ENCODE measurements around the gene C16orf78. TPM values are rescaled to one million over a fixed set of nuclear protein-coding genes. Genes with fewer than 3 reads are reported as not detected.
A peak's percentile ranks its signal among the peaks of the same experiment; 100 is the strongest.

C16orf78 gene
- total and polyA plus RNA-seq, 4 donors = not detected

- Histone ChIP-seq H3K4me1 (ENCODE audit: control insufficient read depth in 1 of 2, insufficient read depth in 2 of 2, low read length in 2 of 2) (no peaks in the 10 kb centered on the region), H3K9me3 (ENCODE audit: control insufficient read depth, low read length) (peaks cover 2% of the 10 kb centered on the region), H3K27ac (ENCODE audit: low read depth in 1 of 2, low read length in 2 of 2) (no peak overlapping the region), H3K4me3 (ENCODE audit: low read length in 2 of 2) (no peak overlapping the region), H3K36me3 (ENCODE audit: control insufficient read depth in 1 of 2, insufficient read depth in 2 of 2, low read length in 1 of 2) (no peaks in the 10 kb centered on the region), H3K27me3 (ENCODE audit: control insufficient read depth in 1 of 2, insufficient read depth in 2 of 2, low read length in 1 of 2) (no peaks in the 10 kb centered on the region)
- 95 to 100% methylated on average over 2 of the region's 2 CpGs for WGBS, 2 donors
- intact Hi-C loops (cut with DNase I) = no loop called here
- ATAC-seq (ENCODE audit: low FRiP score) = no peak
- DNase-seq = peak in 1 of 2 donors; percentile 9
These were observed 55.2 kb downstream of the C16orf78 start for GRCh38 chr16:49428808-49429207.

- ATAC-seq (ENCODE audit: low FRiP score) = no peak
- DNase-seq = peak in 1 of 2 donors; percentile 23
- peaks cover 2% of the 10 kb centered on the region for H3K9me3 ChIP-seq (ENCODE audit: control insufficient read depth, low read length)
- no peaks in the 10 kb centered on the region for H3K36me3 ChIP-seq (ENCODE audit: control insufficient read depth in 1 of 2, insufficient read depth in 2 of 2, low read length in 1 of 2)
- no peak overlapping the region for H3K27ac ChIP-seq (ENCODE audit: low read depth in 1 of 2, low read length in 2 of 2)
- no peaks in the 10 kb centered on the region for H3K27me3 ChIP-seq (ENCODE audit: control insufficient read depth in 1 of 2, insufficient read depth in 2 of 2, low read length in 1 of 2)
- intact Hi-C loops (cut with DNase I) = no loop called here
- WGBS, 2 donors = 73 to 79% methylated on average over 9 of the region's 9 CpGs
- no peak overlapping the region for H3K4me3 ChIP-seq (ENCODE audit: low read length in 2 of 2)
- H3K4me1 ChIP-seq (ENCODE audit: control insufficient read depth in 1 of 2, insufficient read depth in 2 of 2, low read length in 2 of 2) = no peaks in the 10 kb centered on the region
These were observed 57.4 kb downstream of the C16orf78 start for GRCh38 chr16:49431040-49431439.

DNA sequence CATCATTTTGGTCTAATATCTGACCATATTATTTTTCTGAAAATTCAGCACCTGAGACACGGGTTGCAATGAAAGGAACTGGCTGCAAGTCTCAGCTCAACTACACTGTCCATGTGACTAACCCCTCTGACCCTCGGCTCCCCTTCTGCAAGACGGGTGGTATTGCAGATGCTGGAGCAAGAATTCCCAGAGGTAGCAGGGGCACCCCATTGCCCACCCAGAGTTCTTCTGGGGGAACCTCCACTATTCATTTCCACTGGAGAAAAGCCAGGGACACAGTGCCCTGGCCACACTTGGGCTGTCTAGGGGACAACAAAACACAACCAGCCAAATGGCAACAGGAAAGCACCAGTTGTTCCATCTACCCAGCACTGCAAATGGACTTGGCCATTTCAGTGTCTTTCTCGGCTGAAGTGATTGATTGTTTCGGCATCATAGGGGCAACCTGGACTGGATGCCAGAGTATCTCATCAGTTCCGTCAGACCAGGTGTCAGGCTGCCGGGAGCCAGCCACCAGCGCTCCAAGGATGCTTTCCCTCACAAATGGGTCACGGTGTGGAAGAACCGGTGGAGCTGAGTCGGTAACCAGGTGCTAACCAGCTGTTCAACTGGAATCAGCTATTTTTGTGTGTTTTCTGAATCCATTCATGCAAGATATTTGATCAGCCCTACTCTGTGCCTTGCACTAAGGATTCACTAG, 58.1 kb downstream of the C16orf78 start:
- H3K4me3 ChIP-seq (ENCODE audit: low read length in 2 of 2) = no peak overlapping the region
- peaks cover 2% of the 10 kb centered on the region for H3K9me3 ChIP-seq (ENCODE audit: control insufficient read depth, low read length)
- no peak for ATAC-seq (ENCODE audit: low FRiP score)
- peak in 1 of 2 donors; percentile 56 for DNase-seq
- H3K4me1 ChIP-seq (ENCODE audit: control insufficient read depth in 1 of 2, insufficient read depth in 2 of 2, low read length in 2 of 2) = no peaks in the 10 kb centered on the region
- no peaks in the 10 kb centered on the region for H3K27me3 ChIP-seq (ENCODE audit: control insufficient read depth in 1 of 2, insufficient read depth in 2 of 2, low read length in 1 of 2)
- H3K36me3 ChIP-seq (ENCODE audit: control insufficient read depth in 1 of 2, insufficient read depth in 2 of 2, low read length in 1 of 2) = no peaks in the 10 kb centered on the region
- WGBS, 2 donors = 81 to 83% methylated on average over 11 of the region's 11 CpGs
- H3K27ac ChIP-seq (ENCODE audit: low read depth in 1 of 2, low read length in 2 of 2) = no peak overlapping the region
- intact Hi-C loops (cut with DNase I) = no loop called here

- Histone ChIP-seq H3K4me1 (ENCODE audit: control insufficient read depth in 1 of 2, insufficient read depth in 2 of 2, low read length in 2 of 2) (no peaks in the 10 kb centered on the region), H3K36me3 (ENCODE audit: control insufficient read depth in 1 of 2, insufficient read depth in 2 of 2, low read length in 1 of 2) (no peaks in the 10 kb centered on the region), H3K27me3 (ENCODE audit: control insufficient read depth in 1 of 2, insufficient read depth in 2 of 2, low read length in 1 of 2) (no peaks in the 10 kb centered on the region), H3K4me3 (ENCODE audit: low read length in 2 of 2) (no peak overlapping the region), H3K27ac (ENCODE audit: low read depth in 1 of 2, low read length in 2 of 2) (no peak overlapping the region), H3K9me3 (ENCODE audit: control insufficient read depth, low read length) (no peaks in the 10 kb centered on the region)
- WGBS, 2 donors = 95 to 96% methylated on average over 6 of the region's 6 CpGs
- DNase-seq (peak in 1 of 2 donors; percentile 14), ATAC-seq (ENCODE audit: low FRiP score) (no peak)
- intact Hi-C loops (cut with DNase I) = no loop called here
These were observed 61.1 kb downstream of the C16orf78 start for GRCh38 chr16:49434733-49435132.

DNA sequence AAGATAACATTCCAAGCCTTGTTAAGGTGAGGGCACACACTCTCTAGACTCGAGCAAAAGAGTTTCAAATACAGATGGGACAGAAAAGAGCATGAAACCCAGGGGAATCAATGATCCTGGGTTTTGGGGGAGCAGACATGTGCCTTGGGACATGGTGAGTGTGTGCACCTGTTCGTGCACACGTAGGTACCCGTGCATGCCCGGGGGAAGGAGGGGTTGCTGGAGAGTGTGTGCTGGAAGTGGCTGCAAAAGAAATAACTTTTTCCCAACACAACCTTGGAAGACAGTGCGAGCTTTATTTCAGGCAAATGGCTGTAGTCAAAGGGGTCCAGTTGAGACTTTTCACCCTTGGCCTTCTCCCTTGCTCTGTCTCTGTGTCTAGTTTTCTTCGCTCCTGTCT, 62.6 kb downstream of the C16orf78 start:
- Histone ChIP-seq H3K9me3 (ENCODE audit: control insufficient read depth, low read length) (no peaks in the 10 kb centered on the region), H3K36me3 (ENCODE audit: control insufficient read depth in 1 of 2, insufficient read depth in 2 of 2, low read length in 1 of 2) (no peaks in the 10 kb centered on the region), H3K4me3 (ENCODE audit: low read length in 2 of 2) (no peak overlapping the region), H3K4me1 (ENCODE audit: control insufficient read depth in 1 of 2, insufficient read depth in 2 of 2, low read length in 2 of 2) (no peaks in the 10 kb centered on the region), H3K27me3 (ENCODE audit: control insufficient read depth in 1 of 2, insufficient read depth in 2 of 2, low read length in 1 of 2) (no peaks in the 10 kb centered on the region), H3K27ac (ENCODE audit: low read depth in 1 of 2, low read length in 2 of 2) (no peak overlapping the region)
- 83 to 87% methylated on average over 7 of the region's 7 CpGs for WGBS, 2 donors
- no peak for ATAC-seq (ENCODE audit: low FRiP score)
- peak in 1 of 2 donors; percentile 11 for DNase-seq
- intact Hi-C loops (cut with DNase I) = no loop called here

DNA sequence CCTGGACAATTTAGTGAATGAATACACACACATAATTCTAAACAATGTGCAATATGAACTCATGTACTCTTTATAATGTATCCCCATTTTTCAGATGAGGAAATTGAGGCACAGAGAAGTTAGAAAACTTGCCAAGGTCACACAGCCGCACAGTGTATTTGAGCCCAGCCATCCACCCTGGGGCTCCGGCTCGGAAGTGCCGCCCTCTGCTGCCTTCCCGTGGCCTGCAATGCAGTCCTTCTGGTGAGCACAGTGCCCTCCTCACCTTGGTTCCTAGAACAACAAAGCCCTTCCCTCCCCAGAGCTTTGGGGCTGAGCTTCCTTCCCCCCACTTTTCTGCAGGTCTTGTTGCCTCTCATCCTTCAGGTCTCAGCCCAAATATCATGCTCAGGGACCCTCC, 63.7 kb downstream of the C16orf78 start:
- ATAC-seq (ENCODE audit: low FRiP score) (no peak), DNase-seq (peak in 1 of 2 donors; percentile 11)
- WGBS, 2 donors = 82 to 85% methylated on average over 5 of the region's 5 CpGs
- H3K4me1 ChIP-seq (ENCODE audit: control insufficient read depth in 1 of 2, insufficient read depth in 2 of 2, low read length in 2 of 2) = no peaks in the 10 kb centered on the region
- no peaks in the 10 kb centered on the region for H3K27me3 ChIP-seq (ENCODE audit: control insufficient read depth in 1 of 2, insufficient read depth in 2 of 2, low read length in 1 of 2)
- H3K4me3 ChIP-seq (ENCODE audit: low read length in 2 of 2) = no peak overlapping the region
- H3K9me3 ChIP-seq (ENCODE audit: control insufficient read depth, low read length) = no peaks in the 10 kb centered on the region
- H3K27ac ChIP-seq (ENCODE audit: low read depth in 1 of 2, low read length in 2 of 2) = no peak overlapping the region
- no peaks in the 10 kb centered on the region for H3K36me3 ChIP-seq (ENCODE audit: control insufficient read depth in 1 of 2, insufficient read depth in 2 of 2, low read length in 1 of 2)
- intact Hi-C loops (cut with DNase I) = no loop called here

GRCh38 chr16:49439050-49439449, 65.4 kb downstream of the C16orf78 start:
- Histone ChIP-seq H3K36me3 (ENCODE audit: control insufficient read depth in 1 of 2, insufficient read depth in 2 of 2, low read length in 1 of 2) (no peaks in the 10 kb centered on the region), H3K4me1 (ENCODE audit: control insufficient read depth in 1 of 2, insufficient read depth in 2 of 2, low read length in 2 of 2) (no peaks in the 10 kb centered on the region), H3K9me3 (ENCODE audit: control insufficient read depth, low read length) (no peaks in the 10 kb centered on the region), H3K4me3 (ENCODE audit: low read length in 2 of 2) (no peak overlapping the region), H3K27ac (ENCODE audit: low read depth in 1 of 2, low read length in 2 of 2) (no peak overlapping the region), H3K27me3 (ENCODE audit: control insufficient read depth in 1 of 2, insufficient read depth in 2 of 2, low read length in 1 of 2) (no peaks in the 10 kb centered on the region)
- ATAC-seq (ENCODE audit: low FRiP score) (no peak), DNase-seq (peak in 1 of 2 donors; percentile 36)
- intact Hi-C loops (cut with DNase I) = no loop called here
- 90% methylated on average over 7 of the region's 7 CpGs for WGBS, 2 donors

GRCh38 chr16:49439676-49440075, 66.1 kb downstream of the C16orf78 start:
- no peak overlapping the region for H3K4me3 ChIP-seq (ENCODE audit: low read length in 2 of 2)
- H3K27ac ChIP-seq (ENCODE audit: low read depth in 1 of 2, low read length in 2 of 2) = no peak overlapping the region
- H3K9me3 ChIP-seq (ENCODE audit: control insufficient read depth, low read length) = no peaks in the 10 kb centered on the region
- ATAC-seq (ENCODE audit: low FRiP score) (no peak), DNase-seq (peak in 1 of 2 donors; percentile 49)
- no peaks in the 10 kb centered on the region for H3K27me3 ChIP-seq (ENCODE audit: control insufficient read depth in 1 of 2, insufficient read depth in 2 of 2, low read length in 1 of 2)
- WGBS, 2 donors = 87 to 91% methylated on average over 4 of the region's 4 CpGs
- no peaks in the 10 kb centered on the region for H3K4me1 ChIP-seq (ENCODE audit: control insufficient read depth in 1 of 2, insufficient read depth in 2 of 2, low read length in 2 of 2)
- intact Hi-C loops (cut with DNase I) = no loop called here
- H3K36me3 ChIP-seq (ENCODE audit: control insufficient read depth in 1 of 2, insufficient read depth in 2 of 2, low read length in 1 of 2) = no peaks in the 10 kb centered on the region

Measured in aorta (tissue), 5 donors.